Astrocyte of the spinal cord (primary cell): Measurements from ENCODE around the gene HIGD1C.
"Not testable (repeated sequence)": the region's sequence is repeated elsewhere in the genome, so short reads cannot be mapped to it uniquely, and the experiment has no call there.

Experiments
- DNase-seq: peaks from one replicate; pipeline ENCODE4 v3.0.0; 2011; ENCODE audit warnings: low read depth, low spot score
- H3K4me3 ChIP-seq: 2 replicates; pipeline ENCODE4 v1.5.1; 2011; ENCODE audit warnings: low read depth, mild to moderate bottlenecking, low read length, moderate library complexity
- in situ Hi-C: cut with HindIII; loops from 2 replicates; pipeline ENCODE4 v1.10.0; 2017; ENCODE audit warnings: low sequenced_read_pairs
- TF ChIP-seq, protein P1 (sequence below): IDR thresholded peaks from 2 replicates; pipeline ENCODE4 v1.5.1; 2012; ENCODE audit warnings: low read depth, mild to moderate bottlenecking, low read length, inconsistent platforms

Gene HIGD1C

DNA sequence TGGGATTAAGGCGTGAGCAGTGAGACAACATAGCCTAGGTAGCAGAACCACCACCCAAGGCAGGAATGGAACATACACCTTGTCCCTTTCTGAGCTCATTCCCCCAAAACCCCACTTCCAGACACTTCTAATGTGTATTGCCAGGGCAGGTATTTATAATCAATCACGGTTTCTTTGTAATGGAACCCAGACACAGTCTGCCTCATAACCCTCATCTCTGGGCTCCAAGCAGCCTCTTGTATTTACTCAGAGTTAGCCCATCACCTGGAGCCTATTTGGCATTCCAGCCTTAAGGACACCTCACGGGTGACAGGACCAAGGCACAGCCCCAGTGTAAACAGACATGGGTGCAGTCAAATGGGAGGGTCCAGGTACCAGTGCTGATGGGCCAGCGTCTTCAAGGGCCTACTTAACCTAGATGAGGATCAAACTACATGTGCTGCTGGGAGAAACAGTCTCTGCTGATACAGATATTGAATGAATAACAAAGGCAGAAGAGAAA is 2.5 kb upstream of the HIGD1C start:
- no peak overlapping the region for H3K4me3 ChIP-seq
- in situ Hi-C loops: no loop called here
- TF ChIP-seq, protein P1, sequence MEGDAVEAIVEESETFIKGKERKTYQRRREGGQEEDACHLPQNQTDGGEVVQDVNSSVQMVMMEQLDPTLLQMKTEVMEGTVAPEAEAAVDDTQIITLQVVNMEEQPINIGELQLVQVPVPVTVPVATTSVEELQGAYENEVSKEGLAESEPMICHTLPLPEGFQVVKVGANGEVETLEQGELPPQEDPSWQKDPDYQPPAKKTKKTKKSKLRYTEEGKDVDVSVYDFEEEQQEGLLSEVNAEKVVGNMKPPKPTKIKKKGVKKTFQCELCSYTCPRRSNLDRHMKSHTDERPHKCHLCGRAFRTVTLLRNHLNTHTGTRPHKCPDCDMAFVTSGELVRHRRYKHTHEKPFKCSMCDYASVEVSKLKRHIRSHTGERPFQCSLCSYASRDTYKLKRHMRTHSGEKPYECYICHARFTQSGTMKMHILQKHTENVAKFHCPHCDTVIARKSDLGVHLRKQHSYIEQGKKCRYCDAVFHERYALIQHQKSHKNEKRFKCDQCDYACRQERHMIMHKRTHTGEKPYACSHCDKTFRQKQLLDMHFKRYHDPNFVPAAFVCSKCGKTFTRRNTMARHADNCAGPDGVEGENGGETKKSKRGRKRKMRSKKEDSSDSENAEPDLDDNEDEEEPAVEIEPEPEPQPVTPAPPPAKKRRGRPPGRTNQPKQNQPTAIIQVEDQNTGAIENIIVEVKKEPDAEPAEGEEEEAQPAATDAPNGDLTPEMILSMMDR: no peak
- DNase-seq: no peak

DNA sequence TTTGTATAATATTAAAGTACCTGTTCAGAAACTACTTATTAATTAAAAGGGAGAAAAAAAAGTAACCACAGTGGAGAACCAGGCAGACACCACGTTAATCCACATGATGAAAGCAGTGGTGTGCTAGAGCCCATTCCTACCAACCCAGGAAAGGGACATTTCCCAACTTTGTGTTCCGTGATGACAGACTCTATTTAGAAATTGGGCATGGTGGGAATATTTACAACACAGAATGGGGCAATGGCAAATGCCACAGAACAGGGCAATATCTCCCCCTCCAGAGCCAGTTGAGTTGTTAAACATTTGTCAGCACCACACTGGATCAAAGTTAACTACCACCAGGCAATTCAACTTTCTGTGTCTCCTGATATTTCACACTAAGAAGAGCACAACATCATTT is 1.2 kb upstream of the HIGD1C start:
- TF ChIP-seq, protein P1: no peak
- in situ Hi-C loops: no loop called here
- no peak for DNase-seq
- no peak overlapping the region for H3K4me3 ChIP-seq

DNA sequence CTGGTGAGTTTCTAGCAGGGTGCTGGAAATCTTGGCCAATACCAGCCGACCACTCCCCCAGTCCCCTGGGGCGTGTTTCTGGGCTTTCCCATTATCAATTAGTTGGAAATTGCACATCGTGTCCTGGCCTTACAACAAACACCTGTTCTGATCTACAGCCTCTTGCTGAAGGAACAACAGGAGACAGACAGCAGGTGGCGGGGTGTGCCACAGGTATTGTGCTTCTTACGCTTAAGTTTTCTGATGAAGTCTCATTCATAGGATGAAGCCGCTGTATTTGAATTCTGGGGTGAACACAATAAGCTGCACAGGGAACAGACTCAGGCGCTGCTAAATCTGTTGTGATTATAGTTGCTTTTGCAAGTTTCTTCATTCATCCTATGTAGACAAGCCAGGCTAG is 703 bp downstream of the HIGD1C start:
- DNase-seq: no peak
- TF ChIP-seq, protein P1: no peak
- no peak overlapping the region for H3K4me3 ChIP-seq
- in situ Hi-C loops: no loop called here

DNA sequence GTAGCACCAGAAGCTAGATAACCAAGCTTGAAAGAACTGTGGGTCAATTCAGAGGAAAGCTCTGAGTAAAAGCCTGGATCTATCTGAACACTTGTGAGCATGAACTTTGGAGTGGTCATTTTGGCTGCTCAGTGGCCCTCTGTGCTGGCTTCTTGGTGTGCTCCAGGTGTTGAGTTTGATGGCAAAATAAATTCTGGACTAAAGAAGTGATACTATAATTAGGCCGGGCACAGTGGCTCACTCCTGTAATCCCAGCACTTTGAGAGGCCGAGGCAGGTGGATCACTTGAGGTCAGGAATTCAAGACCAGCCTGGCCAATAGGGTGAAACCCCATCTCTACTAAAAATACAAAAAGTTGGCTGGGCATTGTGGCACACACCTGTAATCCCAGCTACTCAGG is 2.4 kb downstream of the HIGD1C start:
- in situ Hi-C loops, DNase-seq, H3K4me3 ChIP-seq: not testable (repeated sequence)

GRCh38 chr12:50955288-50955687 is 2.9 kb downstream of the HIGD1C start:
- in situ Hi-C loops: no loop called here

DNA sequence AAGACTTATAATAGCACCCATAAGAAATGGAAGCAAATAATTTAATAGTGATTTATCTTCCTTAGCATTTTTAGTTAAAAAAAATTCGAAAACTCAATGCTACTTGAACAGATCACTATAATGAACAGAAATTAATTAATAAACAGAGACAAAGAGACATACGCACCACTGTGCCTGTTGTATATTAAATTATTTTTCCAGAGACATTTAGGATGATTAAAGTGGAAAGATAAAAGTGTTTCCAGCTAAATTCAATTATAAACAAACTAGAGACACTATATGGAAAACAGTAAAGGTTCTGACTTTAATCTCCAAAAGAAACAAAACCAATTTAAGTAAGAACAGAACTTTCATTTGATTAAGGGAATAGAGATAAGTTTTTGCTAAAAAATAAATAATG is 3.4 kb downstream of the HIGD1C start:
- in situ Hi-C loops: no loop called here

More at GRCh38 chr12:50955288-50955687, 2.9 kb downstream of the HIGD1C start:
- TF ChIP-seq, protein P1: no peak
- no peak for DNase-seq
- H3K4me3 ChIP-seq: no peak overlapping the region

GRCh38 chr12:50960130-50960529 is 7.8 kb downstream of the HIGD1C start:
- in situ Hi-C loops: no loop called here
- peak; percentile 48 for DNase-seq

More for the DNA sequence above, 3.4 kb downstream of the HIGD1C start:
- TF ChIP-seq, protein P1: no peak
- no peak for DNase-seq
- H3K4me3 ChIP-seq: no peak overlapping the region

More at GRCh38 chr12:50960130-50960529, 7.8 kb downstream of the HIGD1C start:
- no peak overlapping the region for H3K4me3 ChIP-seq
- TF ChIP-seq, protein P1: no peak
